HFFc6 (cell line): ENCODE measurements around the gene TMEM38A. TPM values are rescaled to one million over a fixed set of nuclear protein-coding genes. Genes with fewer than 3 reads are reported as not detected.
"Not testable (repeated sequence)": the region's sequence is repeated elsewhere in the genome, so short reads cannot be mapped to it uniquely, and the experiment has no call there.

Source experiments
- DNase-seq: peaks from one replicate; pipeline ENCODE4 v3.0.0-alpha.2; 2018
- H3K27ac Mint-ChIP-seq: 2 replicates; pipeline ENCODE4 v1.8.0; 2020; ENCODE audit warnings: mild to moderate bottlenecking, mixed read lengths
- H3K27me3 Mint-ChIP-seq: 2 replicates; pipeline ENCODE4 v1.8.0; 2021; ENCODE audit warnings: mild to moderate bottlenecking, moderate library complexity, mixed read lengths; ENCODE audit not compliant: insufficient read depth
- H3K36me3 Mint-ChIP-seq: 2 replicates; pipeline ENCODE4 v1.8.0; 2021; ENCODE audit warnings: low read depth, mixed read lengths
- H3K4me1 Mint-ChIP-seq: 2 replicates; pipeline ENCODE4 v1.8.0; 2020; ENCODE audit warnings: low read depth, mixed read lengths
- H3K4me3 Mint-ChIP-seq: 2 replicates; pipeline ENCODE4 v1.8.0; 2020; ENCODE audit warnings: mild to moderate bottlenecking, moderate library complexity, mixed read lengths
- H3K9me3 Mint-ChIP-seq: 2 replicates; pipeline ENCODE4 v1.8.0; 2020; ENCODE audit warnings: mild to moderate bottlenecking, mixed read lengths
- CTCF ChIP-seq: fragments of 200-600 bp; sonication (generic); IDR thresholded peaks from 2 replicates; pipeline ENCODE4 v1.5.0; 2021; ENCODE audit warnings: antibody characterized with exemption, mild to moderate bottlenecking
- total RNA-seq, 6 experiments: library from RNA; stranded (reverse); fragmentation: NEBNext Ultra II Directional; extraction: Animal tissue kit (Norgen Biotek cat#: 25700); gene quantifications; 2 replicates in 1 of 6; 3 replicates in 5 of 6; pipeline ENCODE4 v1.2.3, GENCODE V29; 2021

Gene TMEM38A
- total RNA-seq, 6 experiments from 2014 or later, result 0.26 to 2.0 (median 1.0) TPM

GRCh38 chr19:16650821-16651220, 10.1 kb upstream of the TMEM38A start:
- H3K36me3 Mint-ChIP-seq, result peaks cover 48% of the 10 kb centered on the region
- no peak overlapping the region for H3K27ac Mint-ChIP-seq
- H3K4me1 Mint-ChIP-seq, result no peaks in the 10 kb centered on the region
- DNase-seq, result no peak
- H3K27me3 Mint-ChIP-seq, result peaks cover 2% of the 10 kb centered on the region; the same call in 1 of the 2 replicates
- TF ChIP-seq CTCF, result no peak
- H3K9me3 Mint-ChIP-seq, result no peaks in the 10 kb centered on the region
- H3K4me3 Mint-ChIP-seq, result no peak overlapping the region

GRCh38 chr19:16651421-16652188, 9.3 kb upstream of the TMEM38A start:
- H3K36me3 Mint-ChIP-seq, result peaks cover 48% of the 10 kb centered on the region
- H3K27ac Mint-ChIP-seq, result not testable (repeated sequence)

GRCh38 chr19:16652854-16653253, 8.1 kb upstream of the TMEM38A start:
- H3K36me3 Mint-ChIP-seq, result peaks cover 53% of the 10 kb centered on the region
- H3K27me3 Mint-ChIP-seq, result peaks cover 2% of the 10 kb centered on the region; the same call in 1 of the 2 replicates
- no peaks in the 10 kb centered on the region for H3K9me3 Mint-ChIP-seq

More at GRCh38 chr19:16651421-16652188, 9.3 kb upstream of the TMEM38A start:
- H3K4me3 Mint-ChIP-seq, H3K4me1 Mint-ChIP-seq, H3K27me3 Mint-ChIP-seq, DNase-seq, H3K9me3 Mint-ChIP-seq: not testable (repeated sequence)

GRCh38 chr19:16654140-16654539, 6.8 kb upstream of the TMEM38A start:
- H3K4me3 Mint-ChIP-seq, result no peak overlapping the region

More at GRCh38 chr19:16652854-16653253, 8.1 kb upstream of the TMEM38A start:
- no peak for TF ChIP-seq CTCF
- DNase-seq, result no peak
- Mint-ChIP-seq H3K27ac (no peak overlapping the region), H3K4me3 (no peak overlapping the region), H3K4me1 (peaks cover under 1% of the 10 kb centered on the region; the same call in 1 of the 2 replicates)

GRCh38 chr19:16654627-16655026, 6.3 kb upstream of the TMEM38A start:
- Mint-ChIP-seq H3K4me1 (peaks cover 12% of the 10 kb centered on the region), H3K27me3 (peaks cover 2% of the 10 kb centered on the region; the same call in 1 of the 2 replicates), H3K36me3 (peaks cover 52% of the 10 kb centered on the region), H3K27ac (no peak overlapping the region), H3K4me3 (no peak overlapping the region), H3K9me3 (no peaks in the 10 kb centered on the region)
- TF ChIP-seq CTCF, result no peak
- no peak for DNase-seq

More at GRCh38 chr19:16654140-16654539, 6.8 kb upstream of the TMEM38A start:
- TF ChIP-seq CTCF, result no peak
- DNase-seq, result no peak
- Mint-ChIP-seq H3K9me3 (no peaks in the 10 kb centered on the region), H3K27ac (no peak overlapping the region), H3K4me1 (peaks cover 12% of the 10 kb centered on the region), H3K36me3 (peaks cover 54% of the 10 kb centered on the region), H3K27me3 (peaks cover 2% of the 10 kb centered on the region; the same call in 1 of the 2 replicates)

GRCh38 chr19:16655727-16656126, 5.2 kb upstream of the TMEM38A start:
- peaks cover 2% of the 10 kb centered on the region; the same call in 1 of the 2 replicates for H3K27me3 Mint-ChIP-seq
- no peak for TF ChIP-seq CTCF
- peaks cover 12% of the 10 kb centered on the region for H3K4me1 Mint-ChIP-seq
- H3K36me3 Mint-ChIP-seq, result peaks cover 48% of the 10 kb centered on the region
- H3K4me3 Mint-ChIP-seq, result no peak overlapping the region
- no peak overlapping the region for H3K27ac Mint-ChIP-seq
- DNase-seq, result no peak
- no peaks in the 10 kb centered on the region for H3K9me3 Mint-ChIP-seq
